Measurements from ENCODE around the gene PROC.
A peak's percentile ranks its signal among the peaks of the same experiment; 100 is the strongest.

The PROC gene

DNA sequence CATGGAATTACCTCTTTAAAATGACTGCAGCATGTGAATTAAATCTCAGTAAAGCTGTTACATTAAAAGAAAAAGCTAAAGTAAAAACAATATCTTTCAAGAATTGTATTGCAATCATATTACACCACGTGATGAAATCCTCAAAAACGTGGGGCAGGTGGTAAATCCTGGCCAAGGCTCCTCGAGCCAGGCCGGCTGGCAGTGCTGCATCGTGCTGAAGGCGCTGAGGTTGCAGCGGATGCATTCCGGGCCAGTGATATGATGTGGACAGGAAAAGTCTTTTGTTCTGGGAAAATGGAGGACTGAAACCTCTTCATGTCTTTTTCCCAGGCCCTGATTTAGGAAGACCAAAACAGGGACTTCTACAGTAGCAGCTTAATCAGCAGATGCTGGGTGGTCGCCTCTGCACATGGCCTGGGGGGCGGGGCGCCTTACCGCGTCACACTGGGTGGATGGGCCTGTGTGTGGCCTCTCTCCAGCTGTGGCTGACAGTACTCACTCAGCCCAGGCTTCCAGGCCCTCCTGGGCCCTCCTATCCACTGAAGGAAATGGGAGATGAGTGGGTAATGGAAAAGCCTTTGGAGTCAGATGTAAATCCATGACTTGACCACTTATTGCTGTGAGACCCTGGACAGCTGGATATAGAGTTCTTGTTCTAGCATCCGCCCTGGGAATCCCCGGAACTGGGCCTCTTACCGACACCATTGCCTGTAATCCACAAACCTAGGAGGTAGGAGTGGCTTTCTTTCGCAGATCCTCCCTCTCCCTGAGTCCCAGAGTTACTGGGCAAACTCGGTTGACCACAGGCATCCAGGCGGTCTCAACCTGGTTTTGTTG lies 45.1 kb downstream of the PROC start:
- peak; percentile 78 for DNase-seq

DNA sequence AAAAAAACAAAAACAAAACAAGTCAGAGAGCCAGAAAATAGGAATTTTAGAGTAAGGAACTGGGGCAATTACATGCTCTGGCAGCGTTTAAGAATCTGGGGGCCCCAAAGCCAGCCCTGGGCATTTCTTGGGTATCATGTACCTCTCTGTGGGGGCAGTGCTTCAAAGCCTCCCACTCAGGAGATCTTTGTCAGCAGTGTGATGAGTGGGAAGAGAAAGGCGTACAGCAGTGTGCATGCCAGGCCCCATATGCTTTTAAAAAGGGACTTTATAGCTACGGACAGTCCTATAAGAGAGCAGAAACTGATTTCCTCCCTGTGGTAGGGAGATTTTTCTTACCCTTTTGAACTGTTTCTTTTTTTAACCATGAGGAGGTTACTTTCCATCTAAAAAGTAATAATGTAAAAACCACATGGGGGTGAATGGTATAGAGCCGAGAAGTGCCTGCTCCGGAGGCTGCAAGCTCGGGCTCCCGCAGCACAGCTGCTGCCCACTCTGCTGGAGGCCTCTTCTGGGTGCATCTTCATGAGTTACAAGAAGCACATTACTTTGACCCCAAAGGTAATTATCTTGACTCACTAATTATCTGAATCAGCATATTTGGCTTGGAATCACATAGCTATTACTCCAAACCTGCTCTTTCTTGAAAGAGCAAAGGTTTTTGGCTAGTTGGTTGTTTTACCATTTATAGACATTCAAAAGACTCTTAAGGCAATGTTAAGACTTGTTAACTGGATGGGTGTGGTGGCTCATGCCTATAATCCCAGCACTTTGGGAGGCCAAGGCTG lies 46.4 kb downstream of the PROC start:
- DNase-seq: no peak

DNA sequence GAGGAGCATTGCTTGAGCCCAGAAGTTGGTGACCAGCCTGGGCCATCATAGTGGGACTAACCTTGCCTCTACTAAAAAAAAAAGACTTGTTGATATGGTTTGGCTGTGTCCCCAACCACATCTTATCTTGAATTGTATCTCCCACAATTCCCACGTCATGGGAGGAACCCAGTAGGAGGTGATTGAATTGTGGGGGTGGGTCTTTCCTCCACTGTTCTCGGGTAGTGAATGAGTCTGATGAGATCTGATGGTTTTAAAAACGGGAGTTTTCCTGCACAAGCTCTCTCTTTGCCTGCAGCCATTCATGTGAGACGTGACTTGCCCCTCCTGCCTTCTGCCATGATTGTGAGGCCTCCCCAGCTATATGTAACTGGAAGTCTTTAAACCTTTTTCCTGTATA lies 47.0 kb downstream of the PROC start:
- no peak for DNase-seq

DNA sequence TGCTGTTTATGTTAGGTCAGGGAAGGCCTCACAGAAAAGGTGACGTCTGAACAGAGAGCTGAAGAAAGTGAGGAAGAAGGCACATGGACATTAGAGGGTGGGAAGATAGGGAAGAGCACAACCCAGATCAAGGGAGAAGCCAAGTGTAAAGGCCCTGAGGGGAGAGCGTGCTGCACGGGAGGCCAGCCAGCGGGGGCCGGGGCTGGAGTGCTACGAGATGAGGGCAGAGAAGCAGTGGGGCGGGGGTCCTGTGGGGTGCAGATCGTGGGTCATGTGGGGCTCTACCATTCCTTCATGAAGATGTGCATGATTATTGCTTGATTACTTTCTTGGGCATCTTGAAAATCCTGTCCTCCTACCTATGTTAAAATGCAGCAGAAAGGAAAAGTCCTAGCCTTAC lies 50.8 kb downstream of the PROC start:
- DNase-seq: no peak

DNA sequence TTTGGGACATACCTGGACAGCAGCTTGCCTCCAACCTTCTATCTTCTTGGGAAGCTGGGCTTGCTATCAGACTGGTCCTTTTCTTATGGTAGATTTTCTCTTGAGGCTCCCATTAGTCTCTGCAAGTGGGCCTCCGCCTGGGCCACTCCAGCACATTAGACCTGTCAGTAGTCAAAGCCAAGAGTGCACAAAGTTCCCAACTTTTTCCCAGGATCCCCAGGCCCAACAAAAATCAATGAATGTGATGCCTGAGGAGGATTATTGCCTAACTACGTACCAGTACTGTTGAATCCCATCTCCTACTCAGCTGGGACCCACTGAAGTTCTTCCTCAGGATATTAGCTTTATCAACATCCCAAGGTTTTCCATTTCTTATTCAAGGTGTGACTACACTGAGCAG lies 51.7 kb downstream of the PROC start:
- DNase-seq: no peak

DNA sequence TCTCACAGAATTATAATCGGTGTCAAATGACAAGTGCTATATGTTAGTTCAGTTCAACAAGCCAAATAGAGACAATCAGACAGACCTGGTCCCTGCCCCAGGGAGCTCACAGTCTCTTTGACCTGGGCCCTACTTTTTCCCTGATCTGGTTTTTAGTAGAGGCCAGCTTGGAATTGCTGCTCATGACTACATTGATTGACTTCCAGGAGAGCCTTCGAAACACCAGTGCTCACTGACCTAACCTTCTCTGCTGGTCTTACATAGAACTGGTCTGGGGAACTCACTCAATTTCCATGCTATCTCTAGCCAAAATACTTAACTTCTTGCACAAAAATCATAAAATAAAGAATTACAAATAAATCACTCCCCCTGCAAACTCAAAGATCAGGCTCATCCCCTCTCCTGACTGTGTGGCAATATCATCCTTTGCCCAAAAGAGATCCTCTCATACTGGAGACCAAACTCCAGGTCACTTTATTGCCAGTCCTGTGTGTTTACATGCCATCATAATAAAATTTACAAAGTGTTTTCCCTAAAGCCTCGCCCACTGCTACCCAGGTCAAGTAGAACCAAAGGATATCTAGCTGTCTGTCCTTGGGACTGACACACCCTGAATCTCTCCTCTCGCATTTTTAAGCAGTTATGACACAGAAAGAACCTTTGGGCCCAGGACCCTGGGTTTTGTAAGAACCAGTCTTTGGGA lies 53.2 kb downstream of the PROC start:
- no peak for DNase-seq

DNA sequence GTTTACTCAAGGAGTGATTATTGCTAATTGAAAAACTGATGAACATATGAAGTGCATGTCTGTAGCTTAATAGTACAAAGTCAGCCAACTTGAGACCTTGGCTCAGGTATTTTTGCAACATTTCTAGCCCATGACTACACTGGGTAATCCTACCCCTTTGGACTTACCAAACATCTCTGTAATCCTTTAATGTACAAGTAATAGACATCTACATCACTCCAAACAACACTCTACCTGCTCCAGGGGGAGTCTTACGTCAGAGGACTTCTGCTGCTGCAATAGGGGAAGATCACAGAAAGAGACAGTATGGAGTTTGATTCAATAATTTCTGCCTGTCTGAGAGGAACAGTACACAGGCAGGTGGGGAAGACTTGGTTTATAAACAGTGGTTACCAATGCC lies 54.0 kb downstream of the PROC start:
- DNase-seq: no peak

DNA sequence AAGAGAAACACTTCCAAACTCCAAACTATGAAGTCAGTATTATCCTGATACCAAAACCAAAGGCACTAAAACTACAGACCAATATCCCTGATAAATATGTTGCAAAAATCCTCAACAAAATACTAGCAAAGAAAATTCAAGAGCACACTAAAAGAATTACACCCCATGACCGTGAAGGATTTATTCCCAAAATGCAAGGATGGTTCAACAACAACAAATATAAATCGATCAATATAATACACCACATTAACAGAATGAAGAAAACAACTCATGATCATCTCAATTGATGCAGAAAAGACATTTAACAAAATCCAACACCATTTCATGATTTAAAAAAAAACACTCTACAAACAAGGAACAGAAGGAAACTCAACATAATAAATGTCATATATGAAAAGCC lies 57.6 kb downstream of the PROC start:
- DNase-seq: no peak
